ENCODE results near the gene TBXA2R.
"Not testable (repeated sequence)": the region's sequence is repeated elsewhere in the genome, so short reads cannot be mapped to it uniquely, and the experiment has no call there.

Gene TBXA2R

DNA sequence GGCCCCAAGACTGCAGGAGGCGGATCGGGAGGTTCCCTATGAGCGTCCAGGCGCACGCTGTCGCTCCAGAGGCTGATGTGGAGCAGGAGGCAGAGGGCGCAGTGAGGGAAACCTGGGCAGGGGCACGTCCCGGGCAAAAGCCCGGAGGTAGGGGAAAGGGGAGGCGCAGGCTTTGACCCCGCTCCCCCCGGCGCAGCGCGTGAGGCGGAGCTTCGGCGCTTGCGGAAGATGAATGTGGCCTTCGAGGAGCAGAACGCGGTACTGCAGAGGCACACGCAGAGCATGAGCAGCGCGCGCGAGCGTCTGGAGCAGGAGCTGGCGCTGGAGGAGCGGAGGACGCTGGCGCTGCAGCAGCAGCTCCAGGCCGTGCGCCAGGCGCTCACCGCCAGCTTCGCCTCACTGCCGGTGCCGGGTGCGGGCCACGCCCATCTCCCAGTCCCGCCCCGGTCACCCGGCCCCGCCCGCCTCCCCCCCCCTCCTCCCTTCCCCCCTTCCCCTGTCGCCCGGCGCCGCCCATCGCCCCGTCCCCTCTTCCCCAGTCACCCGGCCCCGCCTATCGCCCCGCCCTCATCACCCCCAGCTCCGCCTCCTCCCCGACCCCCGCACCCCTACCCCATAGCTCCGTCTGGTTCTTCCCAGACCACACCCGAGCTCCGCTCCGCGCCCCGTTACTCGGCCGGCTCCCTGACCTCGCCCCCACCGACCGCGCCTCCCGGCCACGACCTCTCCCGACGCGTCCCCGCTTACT lies 29.8 kb downstream of the TBXA2R start:
- peak; percentile 66 for DNase-seq

DNA sequence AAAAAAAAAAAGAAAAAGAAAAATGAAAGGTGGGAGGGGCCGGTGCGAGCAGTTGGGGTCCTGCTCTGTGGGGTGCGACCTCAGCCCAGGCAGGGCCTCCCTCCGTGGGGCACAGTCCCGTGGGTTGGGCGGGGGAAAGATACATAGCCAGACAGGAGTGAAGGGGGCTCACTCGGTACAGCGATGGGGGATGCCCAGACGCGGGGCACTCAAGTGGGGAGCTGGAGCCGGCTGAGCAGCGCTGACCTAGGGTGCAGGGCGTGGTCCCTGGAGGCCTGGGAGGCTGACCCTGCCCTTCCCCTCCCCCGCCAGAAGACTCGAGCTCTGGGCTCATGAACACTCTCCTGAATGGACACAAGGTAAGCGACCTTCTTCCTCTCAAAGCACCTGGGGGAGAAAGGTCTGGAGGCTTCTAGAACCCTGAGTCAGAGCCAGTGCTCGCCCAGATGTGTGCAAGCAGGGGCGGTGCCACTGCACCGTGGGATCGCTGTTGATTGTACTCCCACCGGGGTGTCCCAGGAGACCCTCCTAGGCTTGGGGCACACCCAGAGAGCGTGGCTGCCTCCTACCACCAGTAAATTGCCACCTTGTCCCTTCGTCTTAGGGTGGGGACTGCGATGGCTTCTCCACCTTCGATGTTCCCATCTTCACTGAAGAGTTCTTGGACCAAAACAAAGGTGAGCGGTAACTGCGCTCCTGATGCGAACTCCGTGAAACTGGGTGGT lies 30.6 kb downstream of the TBXA2R start:
- DNase-seq, result no peak

DNA sequence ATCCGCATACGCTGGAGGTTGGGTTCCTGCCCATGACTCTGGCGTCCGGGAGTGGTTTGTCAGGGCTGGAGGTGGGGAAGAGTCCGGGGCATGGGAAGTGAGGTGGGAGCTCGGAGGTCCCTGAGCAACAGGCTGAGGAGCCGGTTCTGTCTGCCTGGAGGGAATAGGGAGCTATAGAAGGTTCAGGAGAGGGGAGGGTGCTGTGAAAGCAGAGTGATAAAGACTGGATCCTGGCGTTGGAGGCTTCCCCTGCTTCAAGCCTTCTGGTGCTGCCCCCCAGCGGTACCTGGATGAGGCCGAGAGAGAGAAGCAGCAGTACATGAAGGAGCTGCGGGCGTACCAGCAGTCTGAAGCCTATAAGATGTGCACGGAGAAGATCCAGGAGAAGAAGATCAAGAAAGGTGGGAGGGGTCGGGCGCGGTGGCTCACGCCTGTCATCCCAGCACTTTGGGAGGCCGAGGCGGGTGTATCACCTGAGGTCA lies 31.4 kb downstream of the TBXA2R start:
- no peak for DNase-seq

DNA sequence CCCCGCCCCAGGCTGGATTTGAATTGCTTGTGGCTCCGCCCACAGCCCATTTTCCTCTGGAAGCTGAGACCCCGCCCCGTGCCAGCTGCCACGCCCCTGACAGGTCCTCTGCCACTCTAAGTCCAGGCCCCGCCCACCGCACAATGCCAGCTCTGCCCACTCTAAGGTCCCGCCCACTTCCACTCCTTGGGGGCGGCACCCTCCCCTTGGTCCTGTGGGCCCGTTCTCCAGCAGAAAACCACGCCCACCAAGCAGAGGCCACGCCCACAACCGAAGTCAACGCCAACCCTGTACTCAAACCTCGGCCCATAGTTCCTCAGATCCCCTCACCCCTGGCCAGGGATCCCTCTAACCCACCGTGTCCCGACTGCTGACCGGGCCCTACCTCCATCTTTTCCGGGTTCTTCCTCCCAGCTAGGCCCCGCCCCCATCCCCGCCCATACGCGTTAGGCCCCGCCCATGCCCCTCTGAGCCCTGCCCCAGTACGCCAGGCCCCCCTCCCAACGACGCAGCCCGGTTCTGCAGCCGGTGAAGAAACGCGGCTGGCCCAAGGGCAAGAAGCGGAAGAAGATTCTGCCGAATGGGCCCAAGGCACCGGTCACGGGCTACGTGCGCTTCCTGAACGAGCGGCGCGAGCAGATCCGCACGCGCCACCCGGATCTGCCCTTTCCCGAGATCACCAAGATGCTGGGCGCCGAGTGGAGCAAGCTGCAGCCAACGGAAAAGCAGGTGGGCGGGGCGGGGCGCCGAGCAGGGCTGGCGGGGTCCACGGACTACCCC lies 32.6 kb downstream of the TBXA2R start:
- DNase-seq, result peak; percentile 89

- no peak for DNase-seq
Measured at GRCh38 chr19:3573162-3573857, 33.4 kb downstream of the TBXA2R start.

GRCh38 chr19:3572855-3573161 lies 33.9 kb downstream of the TBXA2R start, which contains the start of gene HMG20B:
HMG20B (plus strand) TSS chr19:3572944; CDS start chr19:3573310, 366 bp downstream.
- no peak for DNase-seq

GRCh38 chr19:3572132-3572854 lies 34.4 kb downstream of the TBXA2R start:
- peak; percentile 100 for DNase-seq

- DNase-seq, result no peak
Measured at GRCh38 chr19:3570606-3571011, 36.1 kb downstream of the TBXA2R start.

DNA sequence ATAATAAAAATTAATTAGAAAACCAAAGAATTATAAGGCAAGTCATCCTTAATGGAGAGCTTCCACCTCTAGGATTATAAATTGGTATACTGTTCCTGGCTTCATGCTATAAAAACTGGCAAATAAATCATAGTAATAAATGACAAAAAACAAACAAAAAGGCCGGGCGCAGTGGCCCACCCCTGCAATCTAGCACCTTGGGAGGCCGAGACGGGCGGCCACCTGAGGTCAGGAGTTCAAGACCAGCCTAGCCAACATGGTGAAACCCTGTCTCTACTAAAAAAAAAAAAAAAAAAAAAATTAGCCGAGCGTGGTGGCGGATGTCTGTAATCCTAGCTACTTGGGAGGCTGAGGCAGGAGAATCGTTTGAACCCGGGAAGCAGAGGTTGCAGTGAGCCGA lies 36.6 kb downstream of the TBXA2R start:
- not testable (repeated sequence) for DNase-seq

GRCh38 chr19:3565139-3565538 lies 41.5 kb downstream of the TBXA2R start:
- peak; percentile 40 for DNase-seq

- no peak for DNase-seq
Measured at GRCh38 chr19:3563709-3564524, 42.8 kb downstream of the TBXA2R start.

GRCh38 chr19:3557461-3558248 lies 49.0 kb downstream of the TBXA2R start, which contains the start of gene MFSD12:
MFSD12 (minus strand) TSS chr19:3557586; CDS start chr19:3557403, 183 bp downstream.
- DNase-seq, result peak; percentile 90

DNA sequence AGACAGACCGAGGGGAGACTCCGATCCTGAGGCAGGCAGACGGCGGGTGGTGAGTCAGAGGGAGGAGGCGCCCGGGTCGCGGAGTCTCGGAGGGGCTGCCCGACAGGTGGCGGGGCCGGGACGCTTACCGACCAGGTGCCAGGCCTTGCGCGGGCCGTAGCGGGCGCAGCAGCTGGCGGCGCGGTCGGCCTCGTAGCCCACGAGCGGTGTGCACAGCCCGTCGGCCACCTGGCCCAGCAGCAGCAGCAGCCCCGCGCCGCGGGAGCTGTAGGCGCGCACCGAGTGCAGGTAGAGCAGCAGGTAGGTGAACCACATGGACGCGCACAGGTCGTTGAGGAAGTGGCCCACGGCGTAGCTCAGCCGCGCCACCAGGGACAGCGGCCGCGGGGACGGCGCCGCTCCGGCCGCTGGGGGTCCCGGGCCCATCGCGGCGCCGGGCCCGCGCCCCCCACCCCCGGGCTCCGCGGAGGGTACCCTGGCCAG lies 49.7 kb downstream of the TBXA2R start:
- DNase-seq, result no peak

GRCh38 chr19:3556423-3556977 lies 50.2 kb downstream of the TBXA2R start:
- no peak for DNase-seq

DNA sequence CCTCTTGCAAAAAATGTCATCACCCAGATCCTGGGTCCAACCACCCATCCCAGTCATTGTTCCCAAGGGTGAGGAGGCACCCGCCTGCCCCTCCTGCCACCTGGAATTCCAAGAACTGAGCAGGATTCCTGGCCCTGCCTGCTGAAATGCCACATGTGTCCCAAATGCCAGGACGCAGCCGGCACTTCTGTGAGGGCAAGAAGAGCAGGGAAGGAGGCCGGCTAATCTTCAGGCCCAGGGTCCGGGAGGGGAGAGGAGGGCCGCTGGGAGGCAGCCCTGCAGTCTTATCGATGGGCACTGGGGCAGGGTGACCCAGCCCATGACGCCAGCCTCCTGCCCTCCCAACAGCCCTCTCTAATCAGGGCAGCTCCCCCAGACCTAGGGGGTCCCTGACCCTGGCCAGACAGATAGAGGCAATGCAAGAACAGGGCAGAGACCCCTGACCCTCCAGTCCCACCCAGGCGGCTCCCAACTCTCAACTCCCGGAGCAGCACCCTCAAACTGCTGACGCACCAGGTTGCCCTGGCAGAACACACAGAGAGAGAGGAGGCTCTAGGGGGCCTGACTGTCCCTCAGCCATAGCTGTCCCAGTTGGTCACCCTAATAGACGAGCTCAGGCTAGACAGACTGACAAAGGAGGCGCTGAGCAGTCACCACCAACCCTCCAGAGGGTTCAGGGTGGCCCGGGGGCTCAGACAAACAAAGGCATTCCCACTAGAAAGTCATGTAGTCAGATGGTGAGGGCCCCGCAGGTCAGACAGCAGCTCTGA lies 50.8 kb downstream of the TBXA2R start:
- DNase-seq, result no peak

GRCh38 chr19:3554254-3555083 lies 52.2 kb downstream of the TBXA2R start:
- no peak for DNase-seq

DNA sequence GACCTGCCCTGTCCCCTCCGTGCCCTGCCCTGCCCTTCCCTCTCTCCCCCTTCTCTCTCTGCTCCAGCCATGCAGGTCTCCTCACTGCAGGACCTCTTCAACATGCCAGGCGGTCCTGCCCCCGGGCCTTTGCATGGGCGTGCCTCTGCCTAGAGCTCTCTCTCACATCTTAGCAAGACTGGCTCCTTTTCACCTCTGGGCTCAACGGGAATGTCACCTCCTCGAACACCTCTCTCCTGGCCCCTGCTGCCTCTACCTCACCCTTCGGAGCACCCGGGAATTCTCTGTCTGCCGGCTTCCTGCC lies 54.9 kb downstream of the TBXA2R start:
- no peak for DNase-seq
